HG03108 (cell line): ENCODE results near the gene OR2J2.
"Not testable (repeated sequence)": the region's sequence is repeated elsewhere in the genome, so short reads cannot be mapped to it uniquely, and the experiment has no call there.

Experiments
- ATAC-seq: cut with Tn5 transposase; IDR thresholded peaks from one replicate; pipeline ENCODE4 v1.9.1; 2021; ENCODE audit warnings: moderate library complexity; ENCODE audit not compliant: unreplicated experiment

Gene OR2J2

DNA sequence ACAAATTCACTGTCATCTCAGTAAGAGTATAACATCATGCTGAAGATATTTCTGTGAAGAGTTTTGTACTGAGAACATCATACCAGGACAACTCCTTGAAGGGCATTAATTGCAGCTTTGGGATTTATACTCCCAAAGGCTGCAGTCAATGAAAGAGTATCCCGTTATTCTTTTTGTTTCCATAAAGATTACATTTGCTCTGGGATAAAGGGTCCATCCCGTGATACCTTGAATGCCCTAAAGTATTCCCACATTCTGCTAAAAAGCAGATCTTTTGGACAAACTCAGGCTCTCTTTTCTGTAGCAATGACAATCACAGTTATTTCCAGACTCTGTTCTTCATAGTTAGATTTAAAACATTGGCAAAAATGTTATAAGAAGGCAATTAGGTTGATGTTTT, at the start of gene OR2J2:
TSS of gene OR2J2 (plus strand) at position 301 of the 400 bp plus-strand sequence. CDS start 2,729 bp downstream, outside the sequence.
- not testable (repeated sequence) for ATAC-seq

DNA sequence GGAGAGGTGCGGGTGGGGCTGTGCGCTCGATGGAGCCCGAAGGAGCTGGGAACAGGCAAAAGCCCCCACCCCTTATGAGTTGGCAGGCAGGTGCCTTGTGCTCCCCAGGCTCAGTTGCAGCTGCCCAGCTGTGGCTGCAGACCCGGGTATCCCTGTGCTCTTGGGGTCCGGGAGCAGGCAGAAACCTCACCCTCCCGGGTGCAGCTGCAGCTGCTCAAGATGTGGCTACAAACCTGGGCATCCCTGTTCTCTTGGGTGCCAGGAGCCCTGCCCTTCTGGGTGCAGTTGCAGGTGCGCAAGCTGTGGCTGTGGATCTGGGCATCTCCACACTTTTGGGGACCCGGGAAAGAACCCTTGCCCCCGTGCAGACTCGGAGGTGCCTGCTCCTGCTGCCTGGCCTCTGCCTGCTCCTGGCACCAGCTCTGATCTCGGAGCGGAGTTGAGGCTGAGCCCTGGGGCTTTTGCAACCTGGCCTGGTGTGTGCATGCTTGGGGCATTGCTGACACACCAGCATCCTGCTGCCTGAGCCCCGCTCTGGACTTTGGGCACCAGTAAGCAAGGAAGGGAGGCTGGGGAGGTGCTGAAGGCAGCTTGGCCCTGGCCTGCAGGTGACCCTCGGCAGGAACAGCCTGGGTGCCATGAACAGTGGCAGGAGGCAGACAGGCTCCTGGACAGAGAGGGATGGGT, 41.2 kb upstream of the OR2J2 start:
- no peak for ATAC-seq

DNA sequence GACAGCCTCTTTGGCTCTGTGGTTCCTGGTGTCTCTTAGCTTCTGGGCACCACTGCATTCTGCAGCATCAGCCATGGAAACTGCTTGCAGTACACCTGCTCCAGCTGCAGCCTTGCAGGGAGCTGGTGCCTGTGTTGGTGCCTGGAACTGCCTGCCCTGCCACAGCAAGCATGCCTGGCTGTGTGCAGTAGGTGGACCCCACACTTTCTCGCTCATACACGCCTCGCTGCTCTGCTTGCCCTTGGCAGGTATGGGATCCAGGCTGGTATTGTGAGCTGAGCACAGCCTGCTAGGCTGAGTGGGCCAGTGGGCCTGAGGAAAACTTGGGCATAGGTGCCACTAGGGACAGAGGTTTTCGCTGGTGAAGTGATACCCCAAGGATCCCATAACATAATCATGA, 40.1 kb upstream of the OR2J2 start:
- ATAC-seq: no peak

DNA sequence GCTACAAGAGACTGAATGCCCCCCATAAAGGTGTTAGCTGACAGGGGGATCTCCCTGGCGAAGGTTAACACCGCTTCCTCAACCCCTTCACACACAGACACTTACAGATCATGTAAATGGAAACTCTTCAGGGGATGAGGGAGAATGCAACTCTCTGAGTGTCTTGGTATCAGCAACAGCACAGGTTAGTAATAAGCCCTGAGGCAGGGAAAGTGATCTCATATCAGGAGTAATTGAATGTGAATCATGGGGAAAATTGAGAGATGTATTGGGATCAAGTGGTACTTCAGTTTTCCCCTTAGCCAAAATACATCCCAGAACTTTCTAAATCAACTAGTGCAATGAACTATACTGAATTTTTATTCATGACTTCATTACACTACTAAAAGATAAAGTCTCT, 39.0 kb upstream of the OR2J2 start:
- ATAC-seq: no peak

DNA sequence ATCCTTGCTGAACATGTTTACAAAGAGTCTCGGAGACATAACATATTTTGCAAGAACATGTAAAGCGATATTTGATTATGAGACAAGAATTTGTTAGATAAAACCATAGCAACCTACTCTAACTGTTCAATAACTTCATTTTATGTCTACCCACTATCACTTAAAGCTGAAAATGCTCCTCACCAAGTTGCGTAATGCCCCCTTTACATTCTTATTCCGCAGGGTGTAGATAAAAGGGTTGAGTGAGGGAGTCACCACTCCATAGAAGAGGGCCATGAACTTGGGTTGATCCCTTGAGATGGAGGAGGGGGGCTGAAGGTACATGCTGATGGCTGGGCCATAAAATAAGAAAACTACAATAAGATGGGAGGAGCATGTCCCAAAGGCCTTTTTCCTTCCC, 33.0 kb upstream of the OR2J2 start:
- ATAC-seq: no peak

DNA sequence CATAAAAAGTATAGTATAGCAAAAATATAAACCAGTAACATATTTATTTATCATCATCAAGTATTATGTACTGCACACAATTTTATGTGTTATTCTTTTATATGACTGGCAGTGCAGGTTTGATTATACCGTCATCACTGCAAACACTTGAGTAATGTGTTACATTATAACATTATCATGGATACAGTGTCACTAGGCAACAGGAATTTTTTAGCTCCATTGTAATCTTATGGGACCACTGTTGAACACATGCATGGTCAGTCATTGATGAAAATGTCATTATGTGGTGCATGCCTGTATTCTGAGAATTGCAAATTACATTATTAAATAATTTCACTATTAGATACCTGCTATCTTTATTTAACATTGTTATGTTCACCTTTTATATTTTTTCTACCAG, 29.1 kb upstream of the OR2J2 start:
- no peak for ATAC-seq

DNA sequence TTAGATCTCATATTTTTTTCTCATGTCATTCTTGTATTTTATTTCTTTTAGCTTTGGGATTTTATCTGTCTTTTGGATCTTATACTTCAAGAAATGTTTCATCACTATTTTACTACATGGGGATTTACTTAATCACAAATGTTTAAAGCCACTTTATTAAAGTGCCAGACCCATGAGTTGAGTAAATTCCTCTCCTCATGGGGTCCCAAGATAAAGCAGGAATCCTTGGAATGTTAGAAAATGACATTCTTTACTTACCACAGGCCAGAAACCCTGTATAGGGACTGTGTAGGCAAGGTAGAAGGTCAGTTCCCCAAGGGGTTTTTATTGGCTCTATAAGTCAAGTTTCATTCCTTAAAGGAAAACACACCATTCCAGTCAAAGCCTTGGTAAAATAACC, 28.4 kb upstream of the OR2J2 start:
- ATAC-seq: no peak

DNA sequence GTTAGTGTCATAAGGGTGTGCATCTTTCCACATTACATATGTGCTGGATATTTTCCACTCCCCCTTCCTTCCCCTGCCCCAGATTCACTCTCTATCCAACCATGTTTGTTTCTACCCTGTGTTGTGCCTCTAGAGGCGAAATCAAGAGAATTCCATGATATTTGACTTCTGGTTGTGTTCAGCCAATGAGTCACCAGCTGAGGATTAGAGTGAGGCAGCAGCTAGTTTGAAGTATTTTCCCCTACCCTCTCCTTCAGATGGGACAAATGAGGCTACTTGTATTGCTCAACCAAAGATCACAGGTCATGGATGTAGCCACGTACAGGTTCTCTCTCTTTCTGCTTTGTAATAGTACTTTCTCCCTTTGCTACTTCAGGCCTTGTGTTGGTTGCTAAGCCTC, 24.5 kb upstream of the OR2J2 start:
- ATAC-seq: no peak

DNA sequence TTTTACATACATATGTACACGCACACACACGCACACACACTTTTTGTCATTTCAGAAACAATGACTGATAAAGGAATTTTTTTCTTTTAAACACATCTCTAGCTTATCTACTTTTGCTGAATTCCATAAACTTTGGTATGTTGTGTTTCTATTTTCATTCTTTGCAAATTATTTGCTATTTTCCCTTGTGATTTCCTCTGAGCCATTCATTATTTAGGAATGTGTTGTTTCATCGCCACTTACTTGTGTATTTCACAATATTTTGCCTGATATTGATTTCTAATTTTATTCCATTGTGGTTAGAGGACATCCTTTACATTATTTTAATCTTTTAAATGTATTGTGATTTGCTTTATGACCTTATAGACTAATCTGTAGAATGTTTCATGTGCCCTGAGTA, 23.6 kb upstream of the OR2J2 start:
- no peak for ATAC-seq

DNA sequence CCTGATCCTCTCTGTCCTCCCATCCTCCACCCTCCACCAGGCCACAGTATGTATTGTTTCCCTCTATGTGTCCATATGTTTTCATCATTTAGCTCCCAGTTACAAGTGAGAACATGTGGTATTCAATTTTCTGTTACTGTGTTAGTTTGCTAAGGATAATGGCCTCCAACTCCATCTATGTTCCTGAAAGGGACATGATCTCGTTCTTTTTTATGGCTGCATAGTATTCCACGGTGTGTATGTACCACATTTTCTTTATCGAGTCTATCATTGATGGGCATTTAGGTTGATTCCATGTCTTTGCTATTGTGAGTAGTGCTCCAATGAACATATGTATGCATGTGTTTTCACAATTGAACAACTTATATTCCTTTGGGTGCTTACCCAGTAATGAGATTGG, 21.3 kb upstream of the OR2J2 start:
- ATAC-seq: not testable (repeated sequence)

DNA sequence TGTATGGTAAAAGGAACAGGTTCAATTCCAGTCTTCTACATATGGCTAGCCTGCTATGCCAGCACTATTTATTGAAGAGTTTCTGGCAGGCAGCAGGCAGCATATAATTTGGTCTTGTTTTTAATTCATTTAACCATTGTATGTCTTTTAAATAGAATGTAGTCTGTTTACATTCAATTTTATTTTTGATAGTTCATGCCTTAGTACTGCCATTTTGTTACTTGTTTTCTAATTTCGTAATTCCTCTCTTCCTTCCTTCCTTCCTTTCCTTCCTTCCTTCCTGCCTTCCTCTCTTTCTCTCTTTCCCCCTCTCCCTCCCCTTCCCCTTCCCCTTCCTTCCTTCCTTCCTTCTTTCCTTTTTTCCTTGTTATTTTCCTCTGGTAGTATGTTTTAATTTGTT, 17.6 kb upstream of the OR2J2 start:
- no peak for ATAC-seq

DNA sequence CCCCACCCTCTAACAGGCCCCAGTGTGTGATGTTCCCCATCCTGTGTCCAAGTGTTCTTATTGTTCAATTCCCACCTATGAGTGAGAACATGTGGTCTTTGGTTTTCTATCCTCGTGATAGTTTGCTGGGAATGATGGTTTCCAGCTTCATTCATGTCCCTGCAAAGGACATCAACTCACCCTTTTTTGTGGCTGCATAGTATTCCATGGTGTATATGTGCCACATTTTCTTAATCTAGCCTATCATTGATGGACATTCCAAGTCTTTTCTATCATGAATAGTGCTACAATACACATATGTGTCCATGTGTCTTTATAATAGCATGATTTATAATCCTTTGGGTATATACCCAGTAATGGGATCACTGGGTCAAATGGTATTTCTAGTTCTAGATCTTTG, 15.5 kb upstream of the OR2J2 start:
- ATAC-seq: not testable (repeated sequence)

DNA sequence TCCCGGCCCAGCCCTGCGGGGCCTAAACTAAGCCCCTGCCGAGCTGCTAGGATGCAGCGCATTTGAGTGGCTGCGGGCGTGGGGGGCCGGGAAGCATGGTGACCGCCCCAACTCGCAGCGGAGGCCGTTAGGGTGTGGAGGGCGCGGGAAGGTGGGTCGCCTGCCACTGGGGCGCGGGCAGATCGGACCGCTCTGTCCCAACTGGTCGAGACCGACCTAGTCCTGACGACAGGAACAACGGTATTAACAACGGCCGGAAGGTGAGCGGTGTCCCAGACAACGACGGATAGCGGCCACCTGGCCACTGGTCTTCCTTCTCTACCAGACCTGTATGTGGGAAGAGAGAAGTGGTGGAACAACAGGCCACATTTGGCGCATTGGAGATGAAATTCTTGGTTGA, 10.8 kb upstream of the OR2J2 start:
- ATAC-seq: not testable (repeated sequence)

DNA sequence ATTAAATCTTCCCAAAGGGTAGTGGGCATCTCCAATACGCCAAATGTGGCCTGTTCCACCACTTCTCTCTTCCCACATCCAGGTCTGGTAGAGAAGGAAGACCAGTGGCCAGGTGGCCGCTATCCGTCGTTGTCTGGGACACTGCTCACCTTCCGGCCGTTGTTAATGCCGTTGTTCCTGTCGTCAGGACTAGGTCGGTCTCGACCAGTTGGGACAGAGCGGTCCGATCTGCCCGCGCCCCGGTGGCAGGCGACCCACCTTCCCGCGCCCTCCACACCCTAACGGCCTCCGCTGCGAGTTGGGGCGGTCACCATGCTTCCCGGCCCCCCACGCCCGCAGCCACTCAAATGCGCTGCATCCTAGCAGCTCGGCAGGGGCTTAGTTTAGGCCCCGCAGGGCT, 5.1 kb upstream of the OR2J2 start:
- ATAC-seq: not testable (repeated sequence)

DNA sequence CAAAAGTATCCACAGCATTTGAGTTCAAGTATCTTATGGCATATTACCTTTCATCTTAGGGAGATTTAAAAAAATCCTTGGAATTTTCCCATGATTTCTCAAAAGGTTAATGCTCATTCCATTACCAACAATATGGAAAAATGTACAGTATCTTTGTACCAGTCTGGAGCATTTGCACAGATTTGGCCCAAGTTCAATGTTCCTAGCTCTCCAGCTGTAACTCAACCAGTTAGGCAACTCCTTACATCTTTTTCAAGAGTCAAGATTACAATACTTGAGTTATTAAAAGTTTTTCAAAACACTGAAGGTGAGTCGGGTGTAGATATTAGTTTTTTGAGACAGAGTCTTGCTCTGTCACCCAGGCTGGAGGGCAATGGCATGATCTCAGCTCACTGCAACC, 1.0 kb downstream of the OR2J2 start:
- ATAC-seq: no peak

DNA sequence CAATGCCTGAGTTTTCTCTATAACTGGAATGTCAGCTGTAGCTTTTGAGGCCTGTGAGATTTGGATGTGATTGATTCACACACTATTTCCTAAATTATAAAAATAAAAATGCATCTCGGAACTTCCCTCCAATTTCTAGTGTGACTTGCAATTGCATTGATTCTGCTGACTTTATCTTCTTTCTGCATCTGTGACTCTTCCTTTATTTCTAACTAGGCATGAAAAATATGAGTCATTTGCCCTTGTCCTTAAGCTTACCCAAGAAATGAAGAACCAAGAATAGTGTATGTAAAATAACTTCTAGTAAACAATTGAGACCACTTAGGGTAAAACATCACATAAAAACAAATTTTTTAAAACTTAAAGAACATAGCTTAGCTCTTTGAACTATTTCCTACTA, 12.9 kb downstream of the OR2J2 start:
- ATAC-seq: no peak

DNA sequence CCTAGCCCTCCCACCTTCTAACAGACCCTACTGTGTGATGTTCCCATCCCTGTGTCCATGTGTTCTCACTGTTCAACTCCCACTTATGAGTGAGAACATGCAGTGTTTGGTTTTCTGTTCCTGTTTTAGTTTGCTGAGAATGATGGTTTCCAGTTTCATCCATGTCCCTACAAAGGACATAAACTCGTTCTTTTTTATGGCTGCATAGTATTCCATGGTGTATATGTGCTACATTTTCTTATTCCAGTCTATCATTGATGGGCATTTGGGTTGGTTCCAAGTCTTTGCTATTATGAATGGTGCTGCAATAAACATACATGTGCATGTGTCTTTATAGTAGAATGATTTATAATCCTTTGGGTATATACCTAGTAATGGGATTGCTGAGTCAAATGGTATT, 18.0 kb downstream of the OR2J2 start:
- not testable (repeated sequence) for ATAC-seq

DNA sequence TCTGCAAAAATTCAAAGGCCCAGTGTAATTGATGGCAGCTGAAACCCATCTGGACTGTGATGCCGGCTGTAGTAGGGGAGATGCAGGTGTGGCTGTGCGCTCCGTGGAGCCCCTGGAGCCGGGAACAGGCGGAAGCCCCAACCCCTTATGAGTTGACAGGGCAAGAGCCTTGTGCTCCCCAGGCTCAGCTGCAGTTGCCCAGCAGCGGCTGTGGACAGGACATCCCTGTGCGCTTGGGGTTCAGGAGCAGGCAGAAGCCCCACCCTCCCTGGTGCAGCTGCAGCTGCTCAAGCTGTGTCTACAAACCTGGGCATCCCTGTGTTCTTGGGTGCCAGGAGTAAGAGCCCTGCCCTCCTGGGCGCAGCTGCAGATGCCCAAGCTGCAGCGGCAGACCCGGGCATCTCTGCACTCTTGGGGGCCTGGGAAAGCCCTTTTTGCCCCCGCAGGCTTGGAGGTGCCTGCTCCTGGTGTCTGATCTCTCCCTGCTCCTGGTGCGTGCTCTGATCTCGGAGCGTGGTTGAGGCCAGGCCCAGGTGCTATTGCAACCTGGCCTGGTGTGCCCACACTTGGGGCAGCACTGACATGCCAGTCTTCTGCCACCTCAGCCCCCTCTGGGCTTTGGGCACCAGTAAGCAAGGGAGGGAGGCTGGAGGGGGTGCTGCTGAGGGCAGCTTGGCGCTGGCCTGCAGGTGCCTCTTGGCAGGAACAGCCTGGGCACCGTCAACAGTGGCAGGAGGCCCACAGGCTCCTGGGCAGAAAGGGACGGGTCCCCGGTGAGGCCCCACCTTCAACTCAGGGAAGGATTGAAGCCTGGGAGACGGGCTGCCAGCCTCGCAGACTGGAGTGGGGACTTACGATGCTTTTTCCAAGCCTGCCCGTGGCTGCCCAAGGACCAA, 30.3 kb downstream of the OR2J2 start:
- no peak for ATAC-seq

DNA sequence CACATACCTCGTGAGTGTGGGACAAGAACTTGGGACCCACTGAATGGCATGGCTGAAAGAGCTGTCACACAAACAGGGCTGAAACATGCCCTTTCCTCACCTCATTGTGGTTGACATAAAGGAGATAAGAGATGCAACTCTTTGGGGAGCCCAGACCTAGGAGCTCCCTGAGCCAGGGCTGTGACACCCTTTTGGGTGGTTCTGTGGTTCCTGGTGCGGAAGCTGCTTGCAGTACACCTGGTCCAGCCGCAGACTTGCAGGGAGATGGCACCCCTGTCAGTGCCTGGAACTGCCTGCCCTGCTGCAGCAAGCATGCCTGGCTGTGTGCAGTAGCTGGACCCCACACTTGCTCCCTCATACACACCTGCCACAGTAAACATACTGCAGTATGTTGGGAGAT, 31.3 kb downstream of the OR2J2 start:
- ATAC-seq: no peak

DNA sequence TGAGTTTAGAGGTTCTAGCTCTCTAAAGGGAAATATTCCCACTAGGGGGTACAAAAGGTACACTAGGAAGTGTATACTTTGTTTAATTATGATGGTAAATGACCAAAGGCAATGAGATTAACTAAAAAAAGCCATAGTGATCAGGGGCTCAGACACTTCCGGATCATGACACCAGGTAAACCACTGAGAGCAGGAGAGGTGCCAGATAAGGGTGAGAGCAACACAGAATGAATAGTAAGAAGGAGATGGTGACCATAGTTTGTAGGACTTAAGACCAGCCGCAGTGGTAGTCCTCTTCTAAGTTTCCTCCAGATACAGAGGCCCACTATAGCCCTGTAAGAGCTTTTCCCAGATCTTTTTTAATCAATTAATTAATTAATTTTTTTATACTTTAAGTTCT, 40.8 kb downstream of the OR2J2 start:
- ATAC-seq: no peak

DNA sequence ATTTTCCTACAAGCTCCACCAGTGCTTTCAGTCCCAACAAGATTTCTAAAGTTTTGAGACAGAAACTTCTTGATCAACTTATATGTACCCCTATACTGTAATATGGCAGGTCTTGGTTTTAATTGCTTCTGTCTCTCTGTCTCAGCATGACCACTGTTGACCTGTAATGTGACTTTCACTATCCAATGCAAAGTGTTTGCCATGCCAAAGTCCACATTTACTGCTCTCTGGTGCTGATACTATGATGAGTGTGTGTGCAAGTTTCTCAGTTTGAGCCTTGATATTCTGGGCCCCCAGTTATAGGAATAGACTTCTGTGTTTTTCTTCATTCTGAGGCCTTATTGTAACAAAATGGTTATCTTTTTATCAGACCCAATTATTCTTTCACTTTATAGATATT, 45.8 kb downstream of the OR2J2 start:
- no peak for ATAC-seq

DNA sequence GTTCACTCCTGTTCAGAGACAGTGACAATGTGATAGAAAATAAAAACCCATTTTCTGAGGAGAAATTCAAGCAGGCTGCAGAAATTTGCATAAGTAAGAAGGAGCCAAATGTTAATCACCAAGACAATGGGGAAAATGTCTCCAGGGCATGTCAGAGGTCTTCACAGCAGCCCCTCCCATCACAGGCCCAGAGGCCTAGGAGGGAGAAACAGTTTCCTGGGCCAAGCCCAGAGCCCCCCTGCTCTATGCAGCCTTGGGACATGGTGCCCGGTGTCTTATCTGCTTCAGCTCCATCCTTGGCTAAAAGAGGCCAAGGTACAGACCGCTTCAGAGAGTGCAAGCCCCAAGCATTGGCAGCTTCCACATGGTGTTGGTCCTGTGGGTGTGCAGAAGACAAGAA, 46.5 kb downstream of the OR2J2 start:
- ATAC-seq: not testable (repeated sequence)
